Measurements from ENCODE around the gene CRHR1. TPM values are rescaled to one million over a fixed set of nuclear protein-coding genes. Genes with fewer than 3 reads are reported as not detected.

CRHR1 gene
- total and polyA plus RNA-seq, 2 of the 4 experiments (the other 2 are of a cell fraction), result not detected

DNA sequence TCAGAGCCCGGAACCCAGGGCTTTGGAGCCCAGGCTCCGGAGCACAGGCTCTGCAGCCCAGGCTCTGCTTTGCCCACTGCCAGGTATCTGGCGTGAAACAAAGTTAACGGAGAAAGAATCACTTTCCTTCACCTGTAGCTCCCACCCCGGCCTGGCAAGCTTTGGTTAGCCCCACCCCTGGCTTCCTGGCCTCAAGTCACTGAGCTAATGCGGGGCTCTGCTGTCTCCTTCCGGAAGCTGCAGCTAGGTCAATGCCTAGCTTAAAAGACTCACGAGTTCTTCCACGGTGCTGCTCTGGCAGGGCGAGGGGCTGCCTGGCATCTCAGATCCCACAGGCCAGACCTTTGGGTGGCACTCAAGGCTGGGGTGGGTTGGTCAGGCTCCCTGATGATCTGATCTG is 39.5 kb downstream of the CRHR1 start:
- Histone ChIP-seq H3K27me3 (ENCODE audit: control insufficient read depth, insufficient read depth, low read length) (peaks cover 26% of the 10 kb centered on the region), H3K4me3 (ENCODE audit: insufficient read depth, low read depth, low read length) (no peak overlapping the region), H3K9ac (ENCODE audit: low read depth, low read length) (no peak overlapping the region), H3K56ac (ENCODE audit: extremely low read depth, insufficient read depth, low read length) (no peak overlapping the region), H3K18ac (ENCODE audit: low read depth, low read length) (no peak overlapping the region), H2BK5ac (ENCODE audit: low read depth, low read length, poor library complexity, severe bottlenecking) (no peak overlapping the region), H4K5ac (ENCODE audit: low read depth, low read length) (no peak overlapping the region), H3K9me1 (ENCODE audit: insufficient read depth, low read length) (no peaks in the 10 kb centered on the region), H2AFZ (replicated peaks; ENCODE audit: low read length, poor library complexity) (no peak overlapping the region), H4K91ac (ENCODE audit: insufficient read depth, low read depth, low read length) (no peak overlapping the region), H4K20me1 (ENCODE audit: insufficient read depth, low read length) (no peaks in the 10 kb centered on the region), H3K4me2 (ENCODE audit: low read depth, low read length) (no peak overlapping the region), H3K4me1 (ENCODE audit: control insufficient read depth, insufficient read depth, low read length) (no peaks in the 10 kb centered on the region), H3K36me3 (ENCODE audit: control insufficient read depth, insufficient read depth, low read length) (no peaks in the 10 kb centered on the region), H3K14ac (replicated peaks; ENCODE audit: low read depth, low read length) (no peak overlapping the region), H3K4ac (ENCODE audit: low read depth, low read length) (no peak overlapping the region), H3K79me1 (ENCODE audit: low read depth in 1 of 2, low read length in 2 of 2) (no peaks in the 10 kb centered on the region), H4K8ac (ENCODE audit: low read depth in 2 of 2, low read length in 2 of 2) (no peak overlapping the region), H2AK5ac (ENCODE audit: low read depth, low read length) (no peak overlapping the region), H2BK120ac (ENCODE audit: low read depth, low read length) (no peak overlapping the region), H2AK9ac (replicated peaks; ENCODE audit: low read depth, low read length, poor library complexity) (no peak overlapping the region), H2BK15ac (ENCODE audit: low read depth, low read length) (no peak overlapping the region), H3K23ac (ENCODE audit: low read depth, low read length) (no peak overlapping the region), H3K27ac (ENCODE audit: insufficient read depth, low read length) (no peak overlapping the region), H2BK20ac (ENCODE audit: low read depth, low read length) (no peak overlapping the region), H3K9me3 (ENCODE audit: control insufficient read depth, insufficient read depth, low read length) (no peaks in the 10 kb centered on the region)
- 67% methylated on average over 8 of the region's 10 CpGs; no CpG with 5 or more reads in 1 of the 2 experiments for WGBS, 2 experiments (ENCODE audit: extremely low coverage in 2 of 2, insufficient read length in 1 of 2)
- dilution Hi-C loops (cut with HindIII; ENCODE audit: low sequenced_read_pairs, unreplicated experiment) (no loop called here), intact Hi-C loops (cut with micrococcal nuclease) (no loop called here), in situ Hi-C loops (cut with MboI; ENCODE audit: low sequenced_read_pairs) (no loop called here)
- TF ChIP-seq MXI1 (IDR thresholded peaks at IDR 0.05; ENCODE audit: borderline replicate concordance, low read depth, low read length) (no peak), FOS (IDR thresholded peaks at IDR 0.05; ENCODE audit: low read depth, low read length) (no peak), MAFK (IDR thresholded peaks at IDR 0.05; ENCODE audit: low read depth, low read length) (no peak), MAZ (IDR thresholded peaks at IDR 0.05; ENCODE audit: borderline replicate concordance, low read depth, low read length) (no peak), SMC3 (IDR thresholded peaks at IDR 0.05; ENCODE audit: low read depth, low read length) (no peak), CEBPB (IDR thresholded peaks at IDR 0.05; ENCODE audit: low read depth, low read length) (no peak), RFX5 (IDR thresholded peaks at IDR 0.05; ENCODE audit: low read depth, low read length) (no peak), RCOR1 (IDR thresholded peaks at IDR 0.05; ENCODE audit: insufficient replicate concordance, low read length) (no peak), RAD21 (IDR thresholded peaks at IDR 0.05; ENCODE audit: low read length) (no peak), POLR2A (IDR thresholded peaks at IDR 0.05; ENCODE audit: low read depth, low read length) (no peak)
- TF ChIP-seq, protein P1, sequence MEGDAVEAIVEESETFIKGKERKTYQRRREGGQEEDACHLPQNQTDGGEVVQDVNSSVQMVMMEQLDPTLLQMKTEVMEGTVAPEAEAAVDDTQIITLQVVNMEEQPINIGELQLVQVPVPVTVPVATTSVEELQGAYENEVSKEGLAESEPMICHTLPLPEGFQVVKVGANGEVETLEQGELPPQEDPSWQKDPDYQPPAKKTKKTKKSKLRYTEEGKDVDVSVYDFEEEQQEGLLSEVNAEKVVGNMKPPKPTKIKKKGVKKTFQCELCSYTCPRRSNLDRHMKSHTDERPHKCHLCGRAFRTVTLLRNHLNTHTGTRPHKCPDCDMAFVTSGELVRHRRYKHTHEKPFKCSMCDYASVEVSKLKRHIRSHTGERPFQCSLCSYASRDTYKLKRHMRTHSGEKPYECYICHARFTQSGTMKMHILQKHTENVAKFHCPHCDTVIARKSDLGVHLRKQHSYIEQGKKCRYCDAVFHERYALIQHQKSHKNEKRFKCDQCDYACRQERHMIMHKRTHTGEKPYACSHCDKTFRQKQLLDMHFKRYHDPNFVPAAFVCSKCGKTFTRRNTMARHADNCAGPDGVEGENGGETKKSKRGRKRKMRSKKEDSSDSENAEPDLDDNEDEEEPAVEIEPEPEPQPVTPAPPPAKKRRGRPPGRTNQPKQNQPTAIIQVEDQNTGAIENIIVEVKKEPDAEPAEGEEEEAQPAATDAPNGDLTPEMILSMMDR (conservative IDR thresholded peaks at IDR 0.05; ENCODE audit: low read depth, low read length), result no peak
- TF ChIP-seq, protein P2, sequence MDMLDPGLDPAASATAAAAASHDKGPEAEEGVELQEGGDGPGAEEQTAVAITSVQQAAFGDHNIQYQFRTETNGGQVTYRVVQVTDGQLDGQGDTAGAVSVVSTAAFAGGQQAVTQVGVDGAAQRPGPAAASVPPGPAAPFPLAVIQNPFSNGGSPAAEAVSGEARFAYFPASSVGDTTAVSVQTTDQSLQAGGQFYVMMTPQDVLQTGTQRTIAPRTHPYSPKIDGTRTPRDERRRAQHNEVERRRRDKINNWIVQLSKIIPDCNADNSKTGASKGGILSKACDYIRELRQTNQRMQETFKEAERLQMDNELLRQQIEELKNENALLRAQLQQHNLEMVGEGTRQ (IDR thresholded peaks at IDR 0.05; ENCODE audit: low read depth, low read length), result no peak
- TF ChIP-seq, protein P3, sequence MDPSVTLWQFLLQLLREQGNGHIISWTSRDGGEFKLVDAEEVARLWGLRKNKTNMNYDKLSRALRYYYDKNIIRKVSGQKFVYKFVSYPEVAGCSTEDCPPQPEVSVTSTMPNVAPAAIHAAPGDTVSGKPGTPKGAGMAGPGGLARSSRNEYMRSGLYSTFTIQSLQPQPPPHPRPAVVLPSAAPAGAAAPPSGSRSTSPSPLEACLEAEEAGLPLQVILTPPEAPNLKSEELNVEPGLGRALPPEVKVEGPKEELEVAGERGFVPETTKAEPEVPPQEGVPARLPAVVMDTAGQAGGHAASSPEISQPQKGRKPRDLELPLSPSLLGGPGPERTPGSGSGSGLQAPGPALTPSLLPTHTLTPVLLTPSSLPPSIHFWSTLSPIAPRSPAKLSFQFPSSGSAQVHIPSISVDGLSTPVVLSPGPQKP (IDR thresholded peaks at IDR 0.05; ENCODE audit: borderline replicate concordance, low read depth, low read length), result no peak
- CTCF ChIA-PET, result no interaction called here
- no TSS peak for BruUV-seq (replicated peaks)
- no peak for ATAC-seq (ENCODE audit: low read depth)
- POLR2A ChIA-PET (ENCODE audit: unreplicated experiment), result no interaction called here
- no peak for DNase-seq
